ENCODE measurements around the gene ANGPTL4.
"Not testable (repeated sequence)": the region's sequence is repeated elsewhere in the genome, so short reads cannot be mapped to it uniquely, and the experiment has no call there.

Gene ANGPTL4, protein sequence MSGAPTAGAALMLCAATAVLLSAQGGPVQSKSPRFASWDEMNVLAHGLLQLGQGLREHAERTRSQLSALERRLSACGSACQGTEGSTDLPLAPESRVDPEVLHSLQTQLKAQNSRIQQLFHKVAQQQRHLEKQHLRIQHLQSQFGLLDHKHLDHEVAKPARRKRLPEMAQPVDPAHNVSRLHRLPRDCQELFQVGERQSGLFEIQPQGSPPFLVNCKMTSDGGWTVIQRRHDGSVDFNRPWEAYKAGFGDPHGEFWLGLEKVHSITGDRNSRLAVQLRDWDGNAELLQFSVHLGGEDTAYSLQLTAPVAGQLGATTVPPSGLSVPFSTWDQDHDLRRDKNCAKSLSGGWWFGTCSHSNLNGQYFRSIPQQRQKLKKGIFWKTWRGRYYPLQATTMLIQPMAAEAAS

GRCh38 chr19:8363803-8364771 is at the start of gene ANGPTL4:
ANGPTL4 (plus strand) TSS chr19:8364155; CDS start chr19:8364322, 167 bp downstream.
- Histone ChIP-seq H3K36me3 (no peaks in the 10 kb centered on the region), H3K27me3 (ENCODE audit: insufficient read depth, low read depth, severe bottlenecking) (no peaks in the 10 kb centered on the region), H3K9me3 (ENCODE audit: severe bottlenecking) (no peaks in the 10 kb centered on the region), H3K27ac (peak within 1 kb of the TSS; percentile 62), H3K4me3 (ENCODE audit: low read depth, low read length) (peak within 1 kb of the TSS; percentile 68)
- DNase-seq, result peak; percentile 74
- peak; percentile 53 for TF ChIP-seq CTCF (IDR thresholded peaks at IDR 0.05; ENCODE audit: low read depth, low read length)

DNA sequence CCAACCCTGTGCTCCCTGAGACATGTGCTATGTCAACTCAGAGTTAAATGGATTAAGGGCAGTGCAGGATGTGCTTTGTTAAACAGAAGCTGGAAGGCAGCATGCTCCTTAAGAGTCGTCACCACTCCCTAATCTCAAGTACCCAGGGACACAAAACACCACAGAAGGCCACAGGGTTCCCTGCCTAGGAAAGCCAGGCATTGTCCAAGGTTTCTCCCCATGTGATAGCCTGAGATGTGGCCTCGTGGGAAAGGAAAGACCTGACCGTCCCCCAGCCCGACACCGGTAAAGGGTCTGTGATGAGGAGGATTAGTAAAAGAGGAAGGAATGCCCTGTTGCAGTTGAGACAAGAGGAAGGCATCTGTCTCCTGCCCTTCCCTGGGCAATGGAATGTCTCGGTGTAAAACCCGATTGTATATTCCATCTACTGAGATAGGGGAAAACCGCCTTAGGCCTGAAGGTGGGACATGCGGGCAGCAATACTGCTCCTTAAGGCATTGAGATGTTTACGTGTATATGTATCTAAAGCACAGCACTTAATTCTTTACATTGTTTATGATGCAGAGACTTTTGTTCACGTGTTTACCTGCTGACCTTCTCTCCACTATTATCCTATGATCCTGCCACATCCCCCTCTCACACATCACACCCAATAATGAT is 48.8 kb upstream of the ANGPTL4 start:
- peak overlapping the region; percentile 72 for H3K27ac ChIP-seq
- H3K4me3 ChIP-seq (ENCODE audit: low read depth, low read length); H3K9me3 ChIP-seq (ENCODE audit: severe bottlenecking); H3K27me3 ChIP-seq (ENCODE audit: insufficient read depth, low read depth, severe bottlenecking): not testable (repeated sequence)
- peaks cover 40% of the 10 kb centered on the region for H3K36me3 ChIP-seq
- peak; percentile 57 for DNase-seq

GRCh38 chr19:8316351-8317125 is 47.4 kb upstream of the ANGPTL4 start:
- no peak overlapping the region for H3K4me3 ChIP-seq (ENCODE audit: low read depth, low read length)
- no peak for DNase-seq
- no peaks in the 10 kb centered on the region for H3K27me3 ChIP-seq (ENCODE audit: insufficient read depth, low read depth, severe bottlenecking)
- H3K36me3 ChIP-seq, result peaks cover 30% of the 10 kb centered on the region
- TF ChIP-seq CTCF (IDR thresholded peaks at IDR 0.05; ENCODE audit: low read depth, low read length), result no peak
- no peaks in the 10 kb centered on the region for H3K9me3 ChIP-seq (ENCODE audit: severe bottlenecking)
- H3K27ac ChIP-seq, result no peak overlapping the region; the same call in 1 of the 2 replicates

DNA sequence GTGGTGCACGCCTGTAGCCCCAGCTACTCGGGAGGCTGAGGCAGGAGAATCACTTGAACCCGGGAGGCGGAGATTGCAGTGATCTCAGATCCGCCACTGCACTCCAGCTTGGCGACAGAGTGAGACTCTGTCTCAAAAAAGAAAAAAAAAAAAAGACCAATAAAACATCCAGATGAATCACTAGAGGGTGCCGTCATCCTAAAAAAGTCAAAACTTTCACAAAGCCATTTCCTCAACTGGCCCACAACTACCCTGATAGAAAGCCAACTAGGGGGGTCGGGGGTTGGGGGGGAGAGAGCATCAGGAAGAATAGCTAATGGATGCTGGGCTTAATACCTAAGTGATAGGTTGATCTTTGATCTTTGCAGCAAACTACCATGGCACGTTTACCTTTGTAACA is 45.1 kb upstream of the ANGPTL4 start:
- H3K27ac ChIP-seq; H3K9me3 ChIP-seq (ENCODE audit: severe bottlenecking); H3K4me3 ChIP-seq (ENCODE audit: low read depth, low read length); DNase-seq; H3K27me3 ChIP-seq (ENCODE audit: insufficient read depth, low read depth, severe bottlenecking): not testable (repeated sequence)
- H3K36me3 ChIP-seq, result peaks cover 35% of the 10 kb centered on the region

GRCh38 chr19:8319807-8320520 is 44.0 kb upstream of the ANGPTL4 start:
- Histone ChIP-seq H3K9me3 (ENCODE audit: severe bottlenecking) (no peaks in the 10 kb centered on the region), H3K4me3 (ENCODE audit: low read depth, low read length) (peak overlapping the region; percentile 71), H3K27me3 (ENCODE audit: insufficient read depth, low read depth, severe bottlenecking) (no peaks in the 10 kb centered on the region), H3K36me3 (peaks cover 33% of the 10 kb centered on the region), H3K27ac (peak overlapping the region; percentile 85)
- no peak for TF ChIP-seq CTCF (IDR thresholded peaks at IDR 0.05; ENCODE audit: low read depth, low read length)
- DNase-seq, result no peak
